ENCODE results near the gene OPTC. TPM values are rescaled to one million over a fixed set of nuclear protein-coding genes. Genes with fewer than 3 reads are reported as not detected.

The OPTC gene
- polyA plus RNA-seq, 2 of the 4 experiments (the other 2 are of a cell fraction), result not detected

GRCh38 chr1:203475012-203475981 lies 18.7 kb upstream of the OPTC start, which contains the start of gene PRELP:
TSS of gene PRELP (plus strand) at chr1:203475806. CDS start at chr1:203483185, 7,379 bp downstream.
- TF ChIP-seq USF2 (IDR thresholded peaks at IDR 0.05) (no peak), MAZ (IDR thresholded peaks at IDR 0.05; ENCODE audit: borderline replicate concordance, low read depth, low read length) (no peak), FOSL2 (IDR thresholded peaks at IDR 0.05) (no peak), FOSL2 (CRISPR knock-in tag; IDR thresholded peaks at IDR 0.05) (no peak), HOXA7 (CRISPR knock-in tag; IDR thresholded peaks at IDR 0.05) (no peak), REST (IDR thresholded peaks at IDR 0.05) (no peak), MAFK (IDR thresholded peaks at IDR 0.05; ENCODE audit: partially characterized antibody) (no peak), BCL3 (IDR thresholded peaks at IDR 0.05) (no peak), SREBF2 (IDR thresholded peaks at IDR 0.05) (no peak), RNF2 (IDR thresholded peaks at IDR 0.05; ENCODE audit: borderline replicate concordance, low read depth) (no peak), HEYL (CRISPR knock-in tag; IDR thresholded peaks at IDR 0.05) (no peak), ELK1 (IDR thresholded peaks at IDR 0.05; ENCODE audit: low read depth, low read length) (no peak), KDM1A (IDR thresholded peaks at IDR 0.05; ENCODE audit: low read depth) (no peak)
- H3K4me3 ChIP-seq, result no peak within 1 kb of the TSS
- H3K27ac ChIP-seq, result no peak within 1 kb of the TSS
- ChIA-PET CTCF (interaction anchor here (0.7 to 25.5 kb wide), 8 partner anchors 10 to 258 kb away, joined by 3 to 352 read pairs (median 4); no protein-coding TSS in a partner anchor), POLR2A (no interaction called here)
- ATAC-seq, result no peak
- H3K9me3 ChIP-seq, result no peaks in the 10 kb centered on the region
- H3K4me1 ChIP-seq, result peaks cover under 1% of the 10 kb centered on the region; the same call in 1 of the 3 replicates
- H3K4me2 ChIP-seq, result no peak within 1 kb of the TSS
- 46% methylated on average over 7 of the region's 8 CpGs for WGBS (ENCODE audit: missing lambda C conversion rate)
- peak in 1 of 2 experiments; percentile 5 for DNase-seq (ENCODE audit: low read depth in 1 of 2, low spot score in 1 of 2)
- FAIRE-seq, result no peak

- no peak for FAIRE-seq
- ChIA-PET CTCF (interaction anchor here (0.7 to 25.5 kb wide), 12 partner anchors 9 to 1223 kb away, joined by 3 to 352 read pairs (median 4); no protein-coding TSS in a partner anchor), POLR2A (no interaction called here)
- Histone ChIP-seq H3K4me3 (no peak overlapping the region), H3K4me2 (no peak overlapping the region), H3K9me3 (no peaks in the 10 kb centered on the region), H3K4me1 (peaks cover 11% of the 10 kb centered on the region), H3K27ac (no peak overlapping the region)
- DNase-seq (ENCODE audit: low read depth in 1 of 2, low spot score in 1 of 2), result no peak
- no peak for ATAC-seq
- TF ChIP-seq JUN (IDR thresholded peaks at IDR 0.05), result no peak
- TF ChIP-seq HDAC2 (IDR thresholded peaks at IDR 0.05), result no peak
- no peak for TF ChIP-seq RARB (CRISPR knock-in tag; IDR thresholded peaks at IDR 0.05)
- TF ChIP-seq CHD4 (IDR thresholded peaks at IDR 0.05; ENCODE audit: borderline replicate concordance), result no peak
- no peak for TF ChIP-seq ZC3H11A (IDR thresholded peaks at IDR 0.05)
- 37% methylated on average over 9 of the region's 9 CpGs for WGBS (ENCODE audit: missing lambda C conversion rate)
Observed at GRCh38 chr1:203476216-203476814, 17.6 kb upstream of the OPTC start.

All from A549 (cell line).